HG03095 (cell line): ENCODE data around the gene SLIT3.

Experiments
- ATAC-seq: cut with Tn5 transposase; IDR thresholded peaks from one replicate; pipeline ENCODE4 v1.9.1; 2021; ENCODE audit warnings: moderate library complexity; ENCODE audit not compliant: unreplicated experiment

Gene SLIT3

DNA sequence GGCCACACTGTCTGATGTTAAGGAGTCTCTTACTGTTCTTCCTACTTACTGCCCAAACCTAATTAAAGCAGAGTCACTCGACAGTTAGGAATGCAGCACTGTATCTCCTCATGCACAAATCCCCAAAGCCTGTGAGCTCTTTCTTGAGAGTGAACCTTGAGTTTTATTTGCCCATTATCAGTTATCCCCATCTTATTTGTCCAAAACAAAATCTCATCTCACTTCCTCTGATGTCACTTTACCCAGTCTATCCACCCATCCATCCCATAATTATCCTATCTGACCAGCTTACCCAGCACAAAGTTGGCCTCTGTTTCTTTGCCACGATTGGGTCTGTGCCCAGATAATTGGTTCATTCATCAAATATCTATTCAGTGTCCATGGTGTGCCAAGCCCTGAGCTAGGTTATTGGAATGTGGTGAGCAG lies 250.8 kb downstream of the SLIT3 start:
- ATAC-seq = no peak

DNA sequence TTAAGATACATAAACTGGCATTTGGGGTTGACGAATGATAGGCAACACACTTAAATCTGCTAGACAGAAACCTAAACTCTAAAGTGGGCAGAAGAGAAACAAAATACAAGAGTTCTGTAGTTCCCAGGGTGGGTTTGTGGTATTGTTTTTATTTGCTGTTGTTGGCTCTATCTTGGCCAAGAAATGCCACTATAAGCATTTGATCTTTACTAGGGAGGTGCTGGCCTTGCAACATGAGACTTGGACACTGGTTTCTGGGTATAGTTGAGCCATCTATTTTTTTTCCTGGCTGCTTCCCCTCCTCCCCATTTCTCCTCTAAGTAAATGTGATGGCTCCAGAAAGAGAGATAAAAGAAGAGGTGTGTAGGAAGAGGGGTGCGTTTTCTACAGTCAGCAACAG lies 251.2 kb downstream of the SLIT3 start:
- ATAC-seq = no peak

DNA sequence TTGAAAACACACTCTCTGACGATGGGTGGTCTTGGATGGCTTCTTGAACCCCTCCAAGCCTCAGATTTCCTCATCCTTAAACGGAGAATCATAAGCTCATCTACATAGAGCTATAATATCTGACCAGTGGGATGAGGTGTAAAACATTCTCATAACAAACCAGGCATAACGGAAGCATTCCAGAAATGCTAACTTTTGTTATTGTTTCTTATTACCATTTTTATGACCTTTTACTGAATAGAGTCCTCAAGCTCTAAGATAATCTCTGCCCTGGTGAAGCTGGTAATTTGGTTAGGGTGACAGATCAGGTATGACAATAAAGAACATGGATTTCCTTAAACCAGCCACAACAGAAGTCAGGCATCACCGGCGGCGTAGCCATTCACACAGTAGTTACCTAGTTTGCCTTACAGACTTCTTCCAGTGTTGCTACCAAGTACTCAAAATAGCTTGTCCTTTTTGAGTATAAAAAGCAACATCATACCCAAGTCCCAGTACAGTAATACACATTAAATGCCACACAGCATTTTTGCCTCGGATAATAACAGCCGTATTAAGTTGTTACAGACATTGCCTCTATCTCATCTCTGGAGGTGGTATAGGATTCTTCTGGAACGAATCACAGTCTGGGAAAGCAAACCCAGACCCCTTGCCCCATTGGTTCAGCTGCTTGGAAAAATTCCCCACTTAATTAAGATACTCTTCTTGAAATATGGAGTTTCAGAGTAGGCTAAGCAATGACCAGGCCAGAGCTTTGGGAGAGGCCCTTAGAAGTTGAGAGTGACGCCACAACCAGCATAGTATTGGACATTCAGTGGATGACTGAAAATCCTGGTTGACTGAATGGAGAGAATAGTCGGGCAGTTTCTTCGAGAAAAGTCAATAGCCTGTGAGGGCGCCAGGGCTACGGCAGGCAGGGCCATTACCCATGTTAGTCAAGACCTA lies 252.5 kb downstream of the SLIT3 start:
- ATAC-seq = no peak

DNA sequence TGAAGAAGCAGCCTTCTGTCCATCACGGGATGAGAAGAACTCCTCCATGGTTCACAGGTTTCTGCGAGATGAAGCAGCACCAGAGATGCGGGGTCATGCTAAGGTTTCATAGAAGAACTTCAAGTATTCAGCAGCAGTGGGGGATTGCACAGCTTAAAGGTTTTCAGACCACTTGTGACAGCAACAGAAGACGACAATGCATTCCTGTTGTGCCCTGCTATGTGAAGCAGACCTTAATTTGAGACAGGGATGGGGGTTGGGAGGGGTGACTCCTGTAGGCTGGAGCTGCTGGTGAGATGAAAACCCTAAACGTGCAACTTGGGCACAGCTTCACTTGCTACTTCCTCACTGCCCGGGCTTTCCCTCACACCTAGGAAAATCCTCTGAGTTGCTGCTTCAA lies 256.0 kb downstream of the SLIT3 start:
- no peak for ATAC-seq

DNA sequence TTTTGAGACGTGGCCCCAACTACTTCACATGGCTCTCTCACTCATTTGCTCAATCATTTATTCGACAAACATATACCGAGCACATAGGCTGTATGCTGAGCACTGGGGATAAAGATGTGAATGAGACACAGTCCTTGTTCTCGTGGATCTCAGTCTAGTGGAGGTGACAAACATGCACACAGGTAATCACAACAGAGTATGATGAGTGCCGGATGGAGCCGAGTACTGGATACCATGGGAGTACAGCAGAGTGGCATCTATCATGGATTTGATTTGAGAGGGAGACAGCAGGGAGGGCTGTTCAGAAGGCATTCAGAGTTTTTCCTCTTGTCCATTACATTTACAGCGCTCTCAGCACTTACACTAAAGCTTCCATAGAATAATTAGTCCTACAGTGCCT lies 259.8 kb downstream of the SLIT3 start:
- no peak for ATAC-seq

DNA sequence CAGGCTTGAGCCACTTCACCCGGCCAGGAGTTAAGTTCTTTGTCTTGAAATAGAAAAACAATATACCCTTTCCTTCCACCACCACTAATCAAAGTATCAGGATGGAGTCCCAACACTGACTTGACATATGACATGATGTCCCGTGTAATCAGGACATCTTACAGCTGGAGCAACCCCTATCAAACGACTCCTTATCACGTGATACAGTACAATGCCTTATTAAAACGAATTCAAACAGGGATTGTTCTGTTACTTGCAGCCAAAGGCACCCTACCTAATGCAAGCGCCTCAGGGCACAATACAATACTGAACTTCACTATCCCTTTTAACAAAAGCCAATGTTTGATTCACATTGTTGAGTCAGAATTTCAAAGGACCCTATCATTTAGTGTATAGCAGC lies 261.3 kb downstream of the SLIT3 start:
- ATAC-seq = no peak

DNA sequence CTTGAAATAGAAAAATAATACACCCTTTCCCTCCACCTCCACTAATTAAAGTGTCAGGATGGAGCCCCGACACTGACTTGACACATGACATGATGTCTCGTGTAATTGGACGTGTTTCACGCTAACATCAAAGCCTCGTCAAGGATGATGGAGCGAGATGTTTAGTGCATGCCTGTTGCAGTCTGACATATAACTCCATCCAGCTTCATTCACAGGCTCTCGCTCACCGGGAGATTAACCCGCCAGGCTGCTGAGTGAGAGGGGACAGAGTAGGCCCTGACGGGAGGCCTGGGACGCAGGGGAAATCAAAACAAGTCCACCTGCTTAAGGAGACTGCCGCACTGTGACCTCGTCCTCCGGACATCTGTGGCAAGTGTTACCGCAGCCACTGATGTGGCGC lies 263.5 kb downstream of the SLIT3 start:
- ATAC-seq = no peak

DNA sequence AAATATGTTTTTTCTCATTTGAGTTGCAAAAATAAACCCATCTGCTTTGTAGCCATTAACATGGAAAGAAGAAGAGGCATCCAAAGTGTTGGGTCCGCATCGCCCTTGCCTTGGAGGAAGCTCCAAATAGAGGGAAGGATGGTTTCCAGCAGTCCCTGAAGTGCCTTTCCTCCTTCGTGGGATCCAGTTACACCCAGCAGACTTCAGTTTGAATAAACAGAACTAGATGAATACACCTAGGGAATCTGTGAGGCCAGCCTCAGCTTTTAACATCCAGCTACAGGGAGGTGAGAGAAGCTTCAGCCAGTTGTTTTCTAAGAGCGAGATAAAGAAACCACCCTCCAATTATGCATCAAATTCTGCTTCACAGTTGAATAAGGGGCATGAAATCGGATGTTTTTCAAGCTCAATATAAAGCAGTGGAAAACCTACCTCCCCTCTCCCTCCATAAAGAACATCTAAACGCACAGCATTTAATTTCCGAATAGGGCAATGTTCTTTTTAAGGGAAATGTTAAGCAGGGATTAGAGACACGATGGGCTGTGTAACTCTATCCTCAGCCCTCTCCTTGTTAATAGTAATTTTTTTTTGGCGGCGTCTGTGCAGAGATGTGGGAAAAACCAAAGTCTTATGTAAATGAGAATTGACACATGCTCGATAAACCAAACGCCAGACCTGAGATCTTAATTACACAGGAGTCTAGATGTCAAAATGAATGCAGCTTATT lies 264.7 kb downstream of the SLIT3 start:
- no peak for ATAC-seq

DNA sequence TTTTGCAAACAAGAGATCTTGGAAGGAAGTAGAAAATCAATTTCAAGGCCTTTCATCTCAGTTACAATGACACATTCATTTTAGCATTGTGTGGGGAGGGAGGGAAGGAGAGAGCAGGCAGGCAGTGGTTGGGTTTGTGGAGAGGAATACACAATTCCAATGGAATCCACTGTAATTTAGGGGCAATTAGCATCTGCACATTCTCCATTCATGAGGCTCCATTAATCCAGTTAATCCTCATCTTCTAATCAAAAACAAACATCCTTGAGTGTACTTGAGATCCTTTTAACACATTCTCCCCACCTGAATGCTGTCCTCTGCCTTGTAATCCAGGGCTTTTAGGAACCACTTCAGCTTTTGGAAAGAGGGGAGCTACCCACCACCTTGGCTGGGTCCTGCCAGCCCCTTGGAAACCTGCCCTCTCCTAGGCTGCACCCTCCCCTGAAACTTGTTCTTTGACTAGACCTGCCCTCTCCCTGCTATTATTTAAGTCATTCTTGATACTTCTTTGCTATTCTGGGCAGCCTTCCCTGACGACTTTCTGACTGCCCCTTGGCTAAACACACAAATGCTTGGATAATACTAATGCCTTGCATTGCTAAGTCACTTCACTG lies 271.2 kb downstream of the SLIT3 start:
- no peak for ATAC-seq

DNA sequence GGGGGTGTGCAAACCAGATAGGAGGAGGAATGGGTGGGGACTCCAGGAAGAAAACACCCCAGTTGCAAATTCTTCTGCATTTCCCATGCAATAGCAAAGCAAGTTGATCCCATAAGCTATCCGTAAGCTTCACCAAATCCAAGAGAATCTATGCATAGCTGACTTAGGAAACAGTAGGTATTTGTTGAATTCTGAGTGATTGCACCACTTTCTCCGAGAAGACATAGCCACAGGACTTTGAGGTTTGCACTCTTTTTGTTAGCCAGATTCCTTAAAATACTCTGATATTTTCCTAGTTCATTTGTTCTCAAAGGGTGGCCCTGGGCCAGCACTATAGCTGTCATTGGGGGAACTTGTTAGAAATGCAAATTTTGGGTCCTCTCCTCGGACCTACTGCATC lies 271.9 kb downstream of the SLIT3 start:
- no peak for ATAC-seq

DNA sequence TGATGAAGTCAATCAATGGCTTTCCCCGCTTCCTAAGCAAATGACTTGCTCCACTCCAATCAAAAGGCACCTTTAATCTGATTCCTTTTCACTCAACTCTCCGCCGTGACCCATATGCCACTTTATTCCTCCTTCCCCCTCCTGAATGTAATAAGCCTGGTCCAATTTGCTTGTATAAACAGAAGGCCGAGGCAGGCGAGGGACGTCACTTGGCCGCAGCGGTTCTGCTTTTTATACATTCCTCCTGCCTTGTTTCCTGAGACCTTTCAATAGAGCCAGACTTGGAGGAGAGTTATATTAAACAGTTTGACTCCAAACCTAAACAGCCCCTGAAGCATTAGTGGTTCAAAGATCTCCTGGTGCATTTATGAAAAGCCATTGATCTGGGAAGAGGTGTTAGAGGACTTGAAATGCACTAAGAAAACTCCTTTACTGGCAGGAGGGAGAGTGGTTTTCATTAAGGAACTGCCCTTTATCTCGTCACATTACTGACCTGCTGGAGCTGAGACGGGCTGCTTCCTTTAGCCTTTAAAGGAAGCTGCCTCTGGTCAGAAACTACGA lies 273.4 kb downstream of the SLIT3 start:
- no peak for ATAC-seq

DNA sequence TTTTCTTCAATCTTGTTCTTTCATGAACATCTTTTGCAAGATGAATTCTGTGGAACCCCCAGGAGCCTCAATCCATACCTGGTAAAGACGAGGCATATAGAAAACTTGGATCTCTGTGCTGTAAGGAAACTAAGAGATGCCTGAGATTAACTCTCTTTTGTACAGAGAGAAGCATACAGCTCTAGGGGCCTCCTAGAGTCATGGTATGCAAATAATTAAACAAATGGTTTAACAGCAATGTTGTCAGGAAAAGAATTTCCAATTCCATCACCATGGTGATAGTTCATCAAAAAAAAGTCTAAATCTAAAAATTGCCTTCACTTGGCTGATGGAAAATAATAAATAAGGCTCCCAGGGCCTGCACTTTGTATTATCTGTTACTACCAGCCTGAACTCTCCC lies 275.4 kb downstream of the SLIT3 start:
- ATAC-seq = no peak

DNA sequence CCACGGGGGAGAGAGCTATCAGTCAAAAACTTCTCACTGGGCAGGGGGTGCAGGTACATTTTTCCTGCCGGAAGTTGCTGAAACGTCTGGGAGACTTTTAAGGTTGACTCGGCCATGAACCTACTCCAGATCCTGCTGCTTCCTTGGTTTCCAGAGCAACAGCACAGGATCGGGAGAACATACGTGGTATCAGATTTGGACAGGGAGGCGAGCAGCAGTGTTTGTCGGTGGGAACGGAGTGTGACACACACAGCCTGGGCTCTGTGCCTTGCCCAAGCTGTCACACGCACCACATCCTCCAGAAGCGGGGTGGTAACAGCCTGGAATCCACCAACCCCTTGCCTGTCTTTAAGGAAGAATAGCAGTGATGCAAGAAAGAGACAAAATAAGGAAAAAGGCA lies 276.5 kb downstream of the SLIT3 start:
- no peak for ATAC-seq

DNA sequence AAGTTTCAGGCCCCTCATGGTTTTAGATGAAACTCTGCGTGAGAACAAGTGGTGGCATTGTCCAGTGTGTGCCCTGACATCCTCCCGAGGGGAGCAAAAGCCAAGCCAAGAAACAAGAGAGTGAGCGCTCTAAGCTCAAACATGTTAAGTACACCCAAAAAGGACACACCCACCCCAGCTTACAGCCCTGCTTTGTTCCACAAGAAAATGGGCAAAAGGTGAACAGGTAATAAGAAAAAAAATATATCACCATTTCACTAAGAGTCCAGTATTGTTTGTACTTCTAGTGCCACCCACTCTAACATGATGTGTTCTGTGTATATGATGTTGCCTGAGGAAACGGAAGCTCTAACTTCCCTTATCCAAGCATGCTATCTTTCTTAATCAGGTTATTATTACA lies 278.2 kb downstream of the SLIT3 start:
- no peak for ATAC-seq

DNA sequence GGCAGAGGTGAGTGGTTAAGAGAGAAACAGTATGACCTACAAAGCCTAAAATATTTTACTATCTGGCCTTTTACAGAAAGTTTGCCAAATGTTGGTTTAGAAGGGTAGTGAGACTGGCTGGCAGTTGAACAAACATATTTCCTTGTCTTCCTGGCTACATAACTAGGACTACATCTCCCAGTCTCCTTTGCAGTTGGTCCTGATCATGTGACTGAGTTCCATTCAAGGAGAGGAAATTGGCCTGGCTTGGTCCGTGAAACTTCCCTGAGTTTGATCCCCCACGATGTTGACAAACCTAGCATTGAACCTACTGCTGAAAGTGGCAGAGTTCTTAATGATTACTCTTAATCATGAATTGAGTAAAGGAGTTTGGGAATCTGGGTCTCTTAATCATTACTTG lies 280.8 kb downstream of the SLIT3 start:
- no peak for ATAC-seq

DNA sequence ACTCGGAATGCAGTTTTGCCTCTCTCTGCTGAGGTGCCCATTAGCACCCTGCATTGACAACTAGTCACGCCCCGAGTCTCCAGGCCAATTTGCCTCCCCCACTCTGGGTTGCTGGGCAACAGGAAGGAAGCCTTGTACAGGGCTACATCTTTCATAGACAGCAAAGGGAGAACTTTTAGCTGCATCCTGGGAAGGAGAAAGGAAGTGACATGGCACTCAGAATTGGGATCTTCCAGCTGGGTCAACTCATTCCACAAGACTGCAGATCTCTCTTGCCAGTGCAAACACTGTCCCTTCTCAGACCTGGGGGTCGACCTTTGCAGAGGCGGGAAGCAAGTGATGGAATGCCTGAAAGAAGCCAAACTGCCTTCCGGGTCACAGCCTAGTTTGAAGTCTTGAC lies 282.0 kb downstream of the SLIT3 start:
- no peak for ATAC-seq

DNA sequence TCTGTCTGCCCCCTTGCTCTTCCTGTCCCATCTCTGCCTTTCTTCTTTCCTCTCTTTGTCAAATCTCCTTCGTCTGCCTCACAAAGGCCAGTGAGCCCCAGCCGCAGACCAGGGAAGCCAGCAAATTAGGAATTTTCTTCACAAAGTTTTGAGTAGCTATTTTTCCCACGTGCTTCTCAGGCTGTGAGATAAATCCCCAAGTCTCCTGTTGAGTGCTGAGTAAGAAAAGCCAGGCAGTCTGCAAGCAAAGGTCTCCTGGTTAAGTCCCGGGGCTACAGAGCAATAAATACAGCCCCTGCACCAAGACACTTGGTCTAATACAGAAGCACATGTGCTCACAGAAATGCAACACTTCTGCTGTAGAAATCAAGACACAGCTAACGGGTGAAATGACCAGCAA lies 284.9 kb downstream of the SLIT3 start:
- no peak for ATAC-seq

DNA sequence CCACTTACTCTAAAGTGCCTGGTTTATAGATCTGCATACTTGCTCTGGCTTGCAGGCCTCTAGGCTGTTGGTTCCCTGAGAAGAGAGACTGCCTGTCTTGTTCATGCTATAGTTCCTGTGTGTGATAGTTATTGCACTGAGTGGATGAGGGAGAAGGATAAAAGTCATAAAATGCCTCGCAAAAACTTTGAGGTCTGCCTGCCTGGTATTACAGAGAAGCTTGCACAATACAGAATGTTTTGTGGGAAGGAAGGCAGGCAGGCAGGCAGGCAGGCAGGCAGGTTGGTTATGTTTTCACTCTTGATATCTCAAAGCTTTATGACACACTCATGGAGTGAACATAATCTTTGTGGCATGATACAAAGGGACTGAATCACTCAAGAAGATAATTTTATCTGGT lies 287.1 kb downstream of the SLIT3 start:
- ATAC-seq = no peak

DNA sequence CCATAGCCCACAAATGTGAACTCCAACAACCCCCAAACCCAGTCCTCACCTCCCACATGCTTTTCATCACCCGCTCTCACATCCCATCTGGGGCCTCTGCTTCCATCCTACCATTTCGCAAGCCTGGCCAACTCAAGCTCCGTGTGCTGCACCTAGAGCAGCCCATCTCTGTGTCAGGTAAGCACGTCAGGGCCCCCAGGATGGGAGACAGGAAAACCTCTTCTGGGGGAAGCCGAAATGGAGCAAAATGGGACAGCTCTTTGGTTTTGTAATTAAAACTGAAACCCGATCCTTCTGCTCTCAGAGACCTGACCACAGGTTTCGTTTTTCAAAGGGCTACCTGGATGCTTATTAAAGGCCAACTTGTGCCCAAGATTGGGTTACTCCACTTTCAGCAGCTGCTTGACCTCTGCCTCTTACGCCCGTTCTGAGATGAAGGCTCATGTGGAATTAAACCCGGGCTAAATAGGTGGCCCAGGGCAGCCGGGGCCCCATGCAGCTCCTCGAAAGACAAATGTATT lies 287.7 kb downstream of the SLIT3 start:
- ATAC-seq = no peak

DNA sequence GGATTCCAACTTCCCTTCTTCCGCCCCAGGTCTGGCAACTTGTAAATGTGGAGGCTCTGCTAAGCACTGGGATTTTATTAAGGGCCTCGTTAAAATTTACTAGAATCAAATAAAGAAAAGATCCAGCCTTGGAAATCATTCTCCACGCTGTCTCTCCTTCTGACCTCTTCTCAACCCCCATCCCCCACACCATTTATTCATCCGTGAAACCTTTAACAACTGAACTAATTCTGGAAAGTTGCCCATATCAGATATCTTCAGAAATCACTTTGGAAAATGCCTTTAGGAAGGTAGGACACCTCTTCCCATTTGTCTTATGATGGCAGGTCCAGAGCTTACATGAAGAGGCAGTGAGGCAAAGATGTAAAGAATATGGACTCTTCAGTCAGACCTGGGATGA lies 288.5 kb downstream of the SLIT3 start:
- ATAC-seq = no peak

DNA sequence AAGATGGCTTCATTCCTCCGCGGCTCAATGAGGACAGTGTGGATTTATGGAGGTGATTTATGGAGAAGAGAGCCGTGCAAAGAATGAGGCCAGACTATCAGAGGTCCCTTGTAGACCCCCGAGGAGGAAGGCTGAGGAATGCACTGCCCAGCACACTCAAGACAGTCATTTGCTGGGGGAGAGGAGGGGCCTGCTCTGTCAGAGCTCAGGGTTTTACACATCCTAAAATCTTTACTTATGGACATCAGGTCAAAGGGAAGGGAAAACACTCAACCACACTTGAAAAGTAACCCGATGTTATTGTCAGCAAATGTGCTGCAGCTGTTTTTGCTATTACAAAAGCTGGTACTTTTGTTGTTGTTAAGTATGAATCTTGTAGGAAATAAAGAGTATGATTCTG lies 289.5 kb downstream of the SLIT3 start:
- no peak for ATAC-seq
